Stimulated activated CD4-positive, alpha-beta T cell treated with anti-CD3 and anti-CD28 coated beads, Interleukin-1b, Interleukin-23, amount 100 ng/mL, for 4 hours (primary cell): ENCODE data around the gene MYH6.

ENCODE experiments used
- DNase-seq, 2 donors: peaks; one replicate each; pipeline ENCODE4 v3.0.0-alpha.2; 2020; ENCODE audit warnings: low read depth in 2 of 2

MYH6 gene

GRCh38 chr14:23358553-23359166 lies 49.4 kb downstream of the MYH6 start:
- DNase-seq: no peak

- no peak for DNase-seq
Observed at GRCh38 chr14:23358042-23358441, 50.0 kb downstream of the MYH6 start.

- DNase-seq: no peak
Observed at GRCh38 chr14:23357261-23357660, 50.8 kb downstream of the MYH6 start.

GRCh38 chr14:23356662-23357061 lies 51.4 kb downstream of the MYH6 start:
- DNase-seq: no peak

- no peak for DNase-seq
Observed at GRCh38 chr14:23355871-23356435, 52.1 kb downstream of the MYH6 start.

GRCh38 chr14:23354990-23355389 lies 53.1 kb downstream of the MYH6 start:
- DNase-seq: no peak

- no peak for DNase-seq
Observed at GRCh38 chr14:23353433-23353780, 54.7 kb downstream of the MYH6 start.

GRCh38 chr14:23352506-23353432 lies 55.3 kb downstream of the MYH6 start, which contains the start of gene SLC22A17:
Gene SLC22A17, minus strand, starts transcription at chr14:23352887.
- DNase-seq: peak; percentile 35 to 45

GRCh38 chr14:23351681-23352505 lies 56.2 kb downstream of the MYH6 start:
- DNase-seq: no peak

GRCh38 chr14:23349156-23349845 lies 58.8 kb downstream of the MYH6 start:
- DNase-seq: no peak

GRCh38 chr14:23348297-23348655 lies 59.8 kb downstream of the MYH6 start:
- DNase-seq: no peak

GRCh38 chr14:23347406-23348296 lies 60.4 kb downstream of the MYH6 start:
- no peak for DNase-seq

- no peak for DNase-seq
Observed at GRCh38 chr14:23346693-23347405, 61.2 kb downstream of the MYH6 start.

- DNase-seq: no peak
Observed at GRCh38 chr14:23345987-23346692, 61.9 kb downstream of the MYH6 start.

- DNase-seq: no peak
Observed at GRCh38 chr14:23344481-23344880, 63.6 kb downstream of the MYH6 start.

- DNase-seq: no peak
Observed at GRCh38 chr14:23339506-23340268, 68.4 kb downstream of the MYH6 start.

GRCh38 chr14:23335623-23336022 lies 72.5 kb downstream of the MYH6 start:
- no peak for DNase-seq
